Pancreas (tissue), 10 donors: Measurements from ENCODE around the gene CNOT2. TPM values are rescaled to one million over a fixed set of nuclear protein-coding genes. Genes with fewer than 3 reads are reported as not detected.

ENCODE experiments used
- ATAC-seq, 4 donors: fragments of 200-7000 bp; cut with Tn5 transposase; one replicate each; pipeline versions ENCODE4 v1.8.0 to v1.9.1; 2020; ENCODE audit warnings: mild to moderate bottlenecking in 4 of 4, moderate library complexity in 4 of 4
- DNase-seq, 6 donors: peaks; one replicate each; pipeline ENCODE4 v3.0.0-alpha.2; 2020
- FAIRE-seq: peaks from 2 replicates; lab custom pipeline; 2012; peaks lifted over from hg19 to GRCh38; lab: Jason Lieb, UNC
- H3K27ac ChIP-seq, 4 donors: fragments of 200-600 bp; sonication (generic); 1 replicate in 3 of 4; 2 replicates in 1 of 4; pipeline versions ENCODE4 v1.5.0 to v1.8.0; 2020
- H3K27me3 ChIP-seq, 4 donors: fragments of 200-600 bp; one replicate each; pipeline ENCODE4 v1.8.0; 2021
- H3K36me3 ChIP-seq, 3 donors: fragments of 200-600 bp; sonication (generic) in 1 of 3; one replicate each; pipeline versions ENCODE4 v1.5.0 to v1.8.0; 2020 to 2021
- H3K4me1 ChIP-seq, 3 donors: fragments of 200-600 bp; one replicate each; pipeline ENCODE4 v1.8.0; 2021
- H3K4me3 ChIP-seq, 4 donors: fragments of 200-600 bp; sonication (generic) in 2 of 4; one replicate each; pipeline versions ENCODE4 v1.5.0 to v1.8.0; 2020 to 2021
- H3K9me3 ChIP-seq, 4 donors: fragments of 200-600 bp; one replicate each; pipeline ENCODE4 v1.8.0; 2021
- WGBS, 2 donors: extraction: QIAGEN DNeasy Blood & Tissue Kit; methylation state at CpG; one replicate each; pipeline ENCODE4 v1.1.7; 2013; 5-methylcytosine and 5-hydroxymethylcytosine counted together
- intact Hi-C, 3 donors: fragments of 100-400 bp; cut with DNase I; formaldehyde crosslinking; loops; one replicate each; pipeline versions ENCODE4 v1.11.1 to v1.14.2; 2022
- polyA plus RNA-seq, 2 donors: library from polyadenylated mRNA; stranded (reverse); fragments of 200-250 nt; gene quantifications; one replicate each; pipeline ENCODE4 v1.2.3, GENCODE V29; 2013
- total RNA-seq, 6 donors: library from RNA; stranded (reverse); fragmentation: NEBNext Ultra II Directional in 4 of 6; extraction: Animal tissue kit (Norgen Biotek cat#: 25700) in 4 of 6; gene quantifications; one replicate each; pipeline versions ENCODE4 v1.2.1 to v1.2.4, GENCODE V29; 2021 to 2023
- TF ChIP-seq, protein P1 (sequence below), 4 donors: fragments of 200-600 bp; sonication (generic) in 3 of 4; IDR thresholded peaks; one replicate each; pipeline versions ENCODE4 v1.5.0 to v1.8.0; 2021; ENCODE audit warnings: antibody characterized with exemption in 4 of 4
- donor health status: healthy with polysubstance abuse.
- donor health status: DM: no; HTN: no; CAD: no; lungs with moderate emphysema.
- donor health status: DM: no; HTN: no; CAD: no.
- donor health status: control.
- donor health status: control.
- donor health status: Bipolar disorder and iron deficiency.
- donor health status: DM: yes; HTN: yes; CAD: no.
- donor health status: DM: no; HTN: no; CAD: no.
- donor health status: DM: no; HTN: no; CAD: no.
- donor health status: DM: yes; HTN: yes; CAD: no.

The CNOT2 gene
- total and polyA plus RNA-seq, 8 donors, result 15.0 to 44.0 (median 25.2) TPM

DNA sequence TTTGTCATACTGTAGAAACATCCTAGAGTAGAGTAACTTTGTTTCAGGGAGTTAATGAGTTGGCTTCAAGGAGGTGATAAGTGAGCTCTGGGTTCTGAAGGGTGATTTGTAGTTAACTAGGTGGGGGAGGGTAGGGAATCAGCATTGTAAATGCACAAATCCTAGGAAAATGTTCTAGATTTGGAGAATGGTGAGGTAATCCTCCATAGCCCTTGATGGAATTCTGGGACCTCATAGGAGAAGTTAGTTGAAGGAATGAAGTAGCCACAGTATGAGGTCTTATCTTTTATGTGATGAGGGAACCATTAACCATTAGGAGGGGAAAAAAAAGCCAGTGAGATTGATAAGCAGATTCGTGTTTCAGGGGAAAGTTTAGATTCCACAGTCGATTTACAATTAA is 8.0 kb downstream of the CNOT2 start:
- ATAC-seq (no peak), FAIRE-seq (no peak), DNase-seq (no peak)
- TF ChIP-seq, protein P1, sequence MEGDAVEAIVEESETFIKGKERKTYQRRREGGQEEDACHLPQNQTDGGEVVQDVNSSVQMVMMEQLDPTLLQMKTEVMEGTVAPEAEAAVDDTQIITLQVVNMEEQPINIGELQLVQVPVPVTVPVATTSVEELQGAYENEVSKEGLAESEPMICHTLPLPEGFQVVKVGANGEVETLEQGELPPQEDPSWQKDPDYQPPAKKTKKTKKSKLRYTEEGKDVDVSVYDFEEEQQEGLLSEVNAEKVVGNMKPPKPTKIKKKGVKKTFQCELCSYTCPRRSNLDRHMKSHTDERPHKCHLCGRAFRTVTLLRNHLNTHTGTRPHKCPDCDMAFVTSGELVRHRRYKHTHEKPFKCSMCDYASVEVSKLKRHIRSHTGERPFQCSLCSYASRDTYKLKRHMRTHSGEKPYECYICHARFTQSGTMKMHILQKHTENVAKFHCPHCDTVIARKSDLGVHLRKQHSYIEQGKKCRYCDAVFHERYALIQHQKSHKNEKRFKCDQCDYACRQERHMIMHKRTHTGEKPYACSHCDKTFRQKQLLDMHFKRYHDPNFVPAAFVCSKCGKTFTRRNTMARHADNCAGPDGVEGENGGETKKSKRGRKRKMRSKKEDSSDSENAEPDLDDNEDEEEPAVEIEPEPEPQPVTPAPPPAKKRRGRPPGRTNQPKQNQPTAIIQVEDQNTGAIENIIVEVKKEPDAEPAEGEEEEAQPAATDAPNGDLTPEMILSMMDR (IDR thresholded peaks at IDR 0.05), result no peak
- intact Hi-C loops, result no loop called here
- Histone ChIP-seq H3K9me3 (no peaks in the 10 kb centered on the region), H3K27ac (no peak overlapping the region), H3K36me3 (no peaks in the 10 kb centered on the region), H3K27me3 (no peaks in the 10 kb centered on the region), H3K4me1 (peaks cover 17 to 32% (median 24%) of the 10 kb centered on the region in 3 donors), H3K4me3 (no peak overlapping the region)
- WGBS, 2 donors, result 24 to 46% methylated on average over 2 of the region's 2 CpGs

- TF ChIP-seq, protein P1 (IDR thresholded peaks at IDR 0.05), result no peak
- Histone ChIP-seq H3K27me3 (no peaks in the 10 kb centered on the region), H3K27ac (no peak overlapping the region), H3K4me3 (no peak overlapping the region), H3K4me1 (peaks cover 18 to 28% (median 22%) of the 10 kb centered on the region in 3 donors), H3K36me3 (no peaks in the 10 kb centered on the region), H3K9me3 (no peaks in the 10 kb centered on the region)
- WGBS, 2 donors, result 54 to 59% methylated on average over 2 of the region's 2 CpGs
- intact Hi-C loops, result no loop called here
- FAIRE-seq (no peak), DNase-seq (no peak), ATAC-seq (no peak)
Observed at GRCh38 chr12:70251661-70252060, 8.4 kb downstream of the CNOT2 start.

DNA sequence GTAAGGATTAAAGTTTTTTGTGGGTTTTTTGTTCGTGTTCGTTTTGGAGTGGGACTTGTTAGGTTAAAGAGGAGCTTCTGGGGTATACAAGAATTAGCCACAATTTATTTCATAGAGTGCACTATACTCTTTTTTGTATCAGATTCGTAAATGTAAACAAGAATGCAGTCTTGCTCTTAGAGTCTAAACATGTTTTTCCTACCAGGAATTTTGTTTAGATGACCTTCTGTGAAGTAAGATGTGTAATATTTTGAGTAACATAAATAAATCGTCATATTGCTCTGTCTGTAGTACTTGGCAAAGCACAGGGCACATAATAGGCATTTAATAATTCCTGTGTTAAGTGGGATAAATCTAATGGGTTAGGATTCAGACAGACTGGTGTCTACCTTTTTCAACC is 9.6 kb downstream of the CNOT2 start:
- FAIRE-seq, result no peak
- intact Hi-C loops, result no loop called here
- no peaks in the 10 kb centered on the region for H3K27me3 ChIP-seq
- TF ChIP-seq, protein P1 (IDR thresholded peaks at IDR 0.05), result no peak
- 69 to 75% methylated on average over 4 of the region's 4 CpGs for WGBS, 2 donors
- no peak for DNase-seq
- no peaks in the 10 kb centered on the region for H3K9me3 ChIP-seq
- no peak for ATAC-seq
- H3K27ac ChIP-seq, result no peak overlapping the region
- no peak overlapping the region for H3K4me3 ChIP-seq
- H3K4me1 ChIP-seq, result peaks cover 21 to 24% (median 22%) of the 10 kb centered on the region in 3 donors
- no peaks in the 10 kb centered on the region for H3K36me3 ChIP-seq

GRCh38 chr12:70254225-70254624 is 11.0 kb downstream of the CNOT2 start:
- Histone ChIP-seq H3K4me3 (no peak overlapping the region), H3K27me3 (no peaks in the 10 kb centered on the region), H3K9me3 (no peaks in the 10 kb centered on the region), H3K4me1 (peaks cover 14 to 34% (median 17%) of the 10 kb centered on the region in 3 donors), H3K27ac (no peak overlapping the region), H3K36me3 (no peaks in the 10 kb centered on the region)
- no peak for ATAC-seq
- TF ChIP-seq, protein P1 (IDR thresholded peaks at IDR 0.05), result no peak
- no peak for DNase-seq
- intact Hi-C loops, result no loop called here
- WGBS, 2 donors, result 92 to 96% methylated on average over 5 of the region's 5 CpGs
- no peak for FAIRE-seq

DNA sequence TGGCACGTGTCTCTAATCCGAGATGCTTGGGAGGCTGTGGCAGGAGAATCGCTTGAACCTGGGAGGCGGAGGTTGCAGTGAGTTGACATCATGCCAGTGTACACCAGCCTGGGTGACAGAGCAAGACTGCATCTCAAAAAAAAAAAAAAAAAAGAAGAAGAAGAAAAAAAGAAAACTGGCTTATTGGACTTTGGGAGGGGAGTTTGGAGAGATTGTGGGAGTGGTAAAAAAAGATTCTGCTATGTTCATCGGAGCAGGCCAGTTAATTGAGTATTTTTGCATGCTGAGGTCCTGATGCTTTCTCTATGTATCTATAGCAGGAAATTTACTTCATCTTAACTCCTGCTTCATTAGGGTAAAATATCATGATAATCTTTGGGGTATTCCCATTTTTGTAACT is 11.6 kb downstream of the CNOT2 start:
- 89 to 93% methylated on average over 5 of the region's 5 CpGs for WGBS, 2 donors
- FAIRE-seq (no peak), DNase-seq (no peak), ATAC-seq (no peak)
- Histone ChIP-seq H3K4me1 (peaks cover 11 to 34% (median 14%) of the 10 kb centered on the region in 3 donors), H3K36me3 (no peaks in the 10 kb centered on the region), H3K27me3 (no peaks in the 10 kb centered on the region), H3K4me3 (no peak overlapping the region), H3K9me3 (no peaks in the 10 kb centered on the region), H3K27ac (no peak overlapping the region)
- TF ChIP-seq, protein P1 (IDR thresholded peaks at IDR 0.05), result no peak
- intact Hi-C loops, result no loop called here
